ENCODE results near the gene C9orf43.
"Not testable (repeated sequence)": the region's sequence is repeated elsewhere in the genome, so short reads cannot be mapped to it uniquely, and the experiment has no call there.

The C9orf43 gene, protein sequence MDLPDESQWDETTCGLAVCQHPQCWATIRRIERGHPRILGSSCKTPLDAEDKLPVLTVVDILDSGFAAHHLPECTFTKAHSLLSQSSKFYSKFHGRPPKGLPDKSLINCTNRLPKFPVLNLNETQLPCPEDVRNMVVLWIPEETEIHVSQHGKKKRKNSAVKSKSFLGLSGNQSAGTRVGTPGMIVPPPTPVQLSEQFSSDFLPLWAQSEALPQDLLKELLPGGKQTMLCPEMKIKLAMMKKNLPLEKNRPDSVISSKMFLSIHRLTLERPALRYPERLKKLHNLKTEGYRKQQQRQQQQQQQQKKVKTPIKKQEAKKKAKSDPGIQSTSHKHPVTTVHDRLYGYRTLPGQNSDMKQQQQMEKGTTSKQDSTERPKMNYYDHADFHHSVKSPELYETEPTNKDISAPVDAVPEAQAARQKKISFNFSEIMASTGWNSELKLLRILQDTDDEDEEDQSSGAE

DNA sequence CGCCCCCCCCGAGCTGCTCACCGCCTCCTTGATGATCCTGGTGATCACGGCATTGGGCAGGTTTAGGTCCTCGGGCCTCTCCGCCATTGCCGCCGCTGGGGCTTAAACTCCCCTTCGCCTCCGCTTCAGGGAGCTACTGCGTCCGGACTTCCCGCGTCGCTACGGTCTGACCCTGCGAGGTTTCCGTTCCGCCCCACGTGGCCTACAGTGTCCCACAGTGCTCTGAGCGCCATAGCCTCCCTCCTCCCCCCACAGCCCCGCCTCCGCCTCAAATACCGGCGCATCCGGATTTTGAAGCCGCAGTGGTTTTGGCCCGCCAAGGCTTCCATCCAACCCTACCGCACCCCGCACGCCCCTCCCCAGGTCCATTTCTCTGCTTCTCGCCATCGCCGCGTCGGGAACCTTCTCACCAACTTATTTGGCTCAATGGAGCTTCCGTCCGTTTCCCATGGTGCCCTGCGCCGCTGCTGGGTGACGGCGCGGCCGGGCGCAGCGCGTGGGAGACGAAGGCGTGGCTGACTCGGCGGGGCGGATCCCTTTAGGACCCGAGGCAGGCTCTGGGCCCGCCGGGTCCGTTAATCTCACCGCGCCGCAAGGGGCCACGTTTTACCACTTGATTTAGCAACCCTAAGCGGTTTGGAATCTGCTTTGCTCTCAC, at the start of gene C9orf43, which contains the start of gene POLE3:
Gene C9orf43, plus strand, starts transcription at position 541 of the 658 bp plus-strand sequence. CDS start 2,747 bp downstream, outside the sequence.
Gene POLE3, minus strand, starts transcription at position 469 of the 658 bp plus-strand sequence. Its CDS starts 382 bp downstream, at position 87.
- peak; percentile 96 for DNase-seq (ENCODE audit: low spot score)

DNA sequence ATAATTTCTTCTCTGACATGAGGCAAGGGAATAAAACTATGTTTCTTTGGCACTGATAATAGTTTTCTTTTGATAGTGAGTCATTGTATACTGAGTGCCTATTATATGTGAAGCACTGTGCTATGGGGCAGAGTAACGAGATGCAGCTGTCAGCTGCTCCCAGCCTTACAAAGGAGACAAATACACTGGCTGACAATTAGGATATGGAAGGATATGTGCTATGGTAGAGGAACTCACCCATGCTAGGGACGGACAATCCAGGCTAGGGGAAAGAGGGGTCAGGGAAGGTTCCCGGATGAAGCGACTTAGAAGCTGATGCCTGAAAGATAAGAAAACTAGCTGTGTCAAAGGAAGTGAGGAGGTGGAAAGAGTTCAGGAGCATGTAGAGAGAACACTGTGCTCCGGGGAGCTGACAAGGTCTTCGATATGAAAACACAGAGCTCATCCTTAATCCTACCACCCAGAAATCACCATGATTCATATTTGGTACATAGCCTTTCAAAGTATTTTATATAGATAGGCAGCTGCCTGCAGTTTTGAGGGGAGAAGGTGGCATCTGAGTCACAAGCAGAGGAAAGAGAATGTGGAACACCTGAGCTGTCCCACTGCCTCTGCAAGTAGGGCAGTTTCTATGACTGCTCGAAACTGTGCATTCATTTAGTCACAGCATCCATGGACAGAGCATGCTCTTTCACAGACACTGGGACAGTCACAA, 49.1 kb upstream of the C9orf43 start:
- DNase-seq (ENCODE audit: low spot score) = no peak

DNA sequence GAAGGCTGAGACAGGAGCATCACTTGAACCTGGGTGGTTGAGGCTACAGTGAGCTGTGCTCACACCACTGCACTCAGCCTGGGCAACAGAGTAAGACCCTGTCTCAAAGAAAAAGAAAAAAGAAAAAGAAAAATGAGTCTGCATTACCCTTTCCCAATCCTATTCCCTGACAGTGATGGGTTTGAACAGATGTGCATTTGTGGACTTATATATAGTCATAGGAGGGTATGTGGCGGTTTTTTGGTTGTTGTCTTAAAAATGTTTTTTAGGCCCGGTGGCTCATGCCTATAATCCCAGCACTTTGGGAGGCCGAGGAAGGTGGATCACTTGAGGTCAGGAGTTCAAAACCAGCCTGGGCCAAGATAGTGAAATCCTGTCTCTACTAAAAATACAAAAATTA, 47.2 kb upstream of the C9orf43 start:
- no peak for DNase-seq (ENCODE audit: low spot score)

DNA sequence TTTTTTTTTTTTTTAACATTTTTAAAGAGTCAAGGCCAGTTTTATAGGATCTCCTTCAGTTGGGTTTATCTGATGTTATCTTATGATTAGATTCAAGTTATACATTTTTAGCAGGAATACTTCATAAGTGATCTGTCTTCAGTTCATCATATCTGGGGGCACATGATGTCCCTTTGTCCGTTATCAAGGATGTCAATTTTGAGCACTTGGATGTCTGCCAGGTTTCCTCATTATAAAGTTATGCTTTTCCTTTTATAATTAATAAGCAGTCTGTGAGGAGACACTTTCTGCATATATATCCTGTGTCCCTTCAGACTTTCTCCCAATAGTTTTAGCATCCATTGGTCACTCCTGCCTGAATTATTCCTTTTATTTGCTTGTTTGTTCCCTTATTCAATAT, 45.6 kb upstream of the C9orf43 start:
- DNase-seq (ENCODE audit: low spot score) = no peak

DNA sequence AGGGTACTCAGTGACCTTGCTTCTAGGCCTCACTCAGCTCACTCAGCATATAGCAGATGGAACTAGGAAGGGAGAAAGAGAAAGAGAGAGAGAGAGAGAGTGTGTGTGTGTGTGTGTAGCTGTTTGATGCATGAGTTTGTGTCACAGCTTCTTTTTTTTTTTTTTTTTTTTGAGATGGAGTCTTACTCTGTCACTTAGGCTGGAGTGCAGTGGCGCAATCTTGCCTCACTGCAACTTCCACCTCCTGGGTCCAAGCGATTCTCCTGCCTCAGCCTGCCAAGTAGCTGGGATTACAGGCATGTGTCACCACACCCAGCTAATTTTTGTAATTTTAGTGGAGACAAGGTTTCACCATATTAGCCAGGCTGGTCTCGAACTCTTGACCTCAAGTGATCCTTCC, 44.9 kb upstream of the C9orf43 start:
- DNase-seq (ENCODE audit: low spot score) = not testable (repeated sequence)

DNA sequence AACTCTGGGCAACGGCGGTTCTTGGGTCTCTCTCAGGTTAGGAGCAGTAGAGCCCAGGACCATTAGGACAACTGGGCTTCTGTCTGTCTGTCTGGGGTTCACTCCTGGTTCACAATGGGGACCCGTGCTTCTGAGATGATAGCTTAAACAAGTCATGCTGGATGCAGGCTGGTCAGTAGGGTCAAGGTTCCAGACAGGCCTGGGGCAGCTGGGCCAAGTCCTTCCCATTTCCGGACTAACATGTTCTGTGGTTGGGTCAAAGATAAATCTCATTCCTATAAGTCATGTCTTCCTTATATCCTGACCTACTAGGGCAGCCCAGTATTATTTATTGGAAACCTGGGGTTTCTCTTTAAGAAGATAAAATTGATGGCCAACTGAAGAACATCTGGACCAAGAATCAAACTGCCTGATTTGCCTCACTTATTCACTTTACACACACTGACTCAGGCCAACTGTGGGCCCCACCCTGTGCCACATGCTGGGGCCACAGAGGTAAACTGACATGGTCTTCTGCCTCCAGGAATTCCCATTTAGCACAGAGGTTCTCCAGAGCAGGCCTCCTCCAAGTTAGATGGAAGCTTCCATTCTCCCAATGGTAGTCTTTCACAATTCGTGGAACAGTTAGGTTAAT, 42.1 kb upstream of the C9orf43 start:
- no peak for DNase-seq (ENCODE audit: low spot score)

DNA sequence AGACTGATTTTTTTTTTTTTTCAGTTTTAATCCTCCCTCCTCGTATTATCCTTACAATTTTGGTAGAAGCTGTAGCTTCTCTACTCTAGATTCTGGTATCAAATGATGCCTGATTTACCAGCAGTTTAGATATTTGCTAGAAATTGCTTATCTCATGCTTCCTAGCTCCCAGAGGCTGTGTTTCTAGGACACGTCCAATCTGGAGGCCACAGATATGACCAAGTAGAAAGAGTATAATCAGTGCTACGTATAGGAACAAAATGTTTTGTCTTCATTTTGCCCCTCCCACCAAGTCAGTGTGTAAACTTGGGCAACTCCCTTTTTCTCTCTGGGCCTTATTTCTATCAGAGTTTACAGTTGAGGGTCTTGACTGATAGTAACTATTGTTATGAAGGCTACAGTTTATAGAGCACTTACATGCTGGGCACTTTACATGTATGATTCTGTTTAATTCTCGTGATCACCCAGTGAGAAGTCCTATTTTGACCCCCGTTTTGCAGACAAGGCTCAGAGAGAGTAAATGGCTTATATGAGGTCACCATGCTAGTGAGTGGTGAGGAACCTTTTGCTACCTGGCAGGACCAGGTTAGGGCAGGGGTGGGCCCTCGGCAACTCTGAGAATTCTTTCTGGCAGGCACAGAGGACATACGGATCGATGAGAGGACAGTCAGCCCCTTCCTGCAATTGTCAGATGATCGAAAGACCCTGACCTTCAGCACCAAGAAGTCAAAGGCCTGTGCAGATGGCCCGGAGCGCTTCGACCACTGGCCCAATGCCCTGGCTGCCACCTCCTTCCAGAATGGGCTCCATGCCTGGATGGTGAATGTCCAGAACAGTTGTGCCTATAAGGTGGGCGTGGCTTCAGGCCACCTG, 41.3 kb upstream of the C9orf43 start:
- no peak for DNase-seq (ENCODE audit: low spot score)

DNA sequence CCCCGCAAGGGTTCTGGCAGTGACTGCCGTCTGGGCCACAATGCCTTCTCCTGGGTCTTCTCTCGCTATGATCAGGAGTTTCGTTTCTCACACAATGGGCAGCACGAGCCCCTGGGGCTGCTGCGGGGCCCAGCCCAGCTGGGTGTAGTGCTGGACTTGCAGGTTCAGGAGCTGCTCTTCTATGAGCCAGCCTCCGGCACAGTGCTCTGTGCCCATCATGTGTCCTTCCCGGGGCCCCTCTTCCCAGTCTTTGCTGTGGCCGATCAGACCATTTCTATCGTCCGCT, 40.7 kb upstream of the C9orf43 start:
- DNase-seq (ENCODE audit: low spot score) = no peak

DNA sequence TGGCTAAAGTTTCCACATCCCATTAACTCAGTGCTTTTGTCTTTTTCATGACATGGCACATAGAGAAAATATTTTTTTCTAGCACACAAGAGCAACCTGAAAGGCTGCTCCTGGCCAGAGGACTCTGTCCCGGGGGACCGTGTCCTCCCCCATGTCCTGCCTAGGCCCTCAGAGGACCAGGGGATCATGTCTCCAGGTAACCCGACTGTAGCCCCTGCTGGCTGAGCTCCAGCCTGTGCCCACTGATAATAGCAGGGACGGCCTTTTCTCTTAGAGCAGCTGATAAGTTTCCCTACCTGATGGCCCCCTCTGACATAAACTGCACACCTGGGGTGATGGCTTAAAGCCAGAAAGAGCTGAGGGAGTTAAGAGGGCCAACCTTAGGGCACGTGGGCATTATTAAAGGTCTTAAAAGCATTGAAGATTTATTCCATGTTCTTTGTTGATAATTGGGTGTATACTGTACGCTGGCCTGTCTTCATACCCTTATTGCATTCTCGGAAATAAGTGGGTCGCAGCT, 39.7 kb upstream of the C9orf43 start:
- DNase-seq (ENCODE audit: low spot score) = no peak

DNA sequence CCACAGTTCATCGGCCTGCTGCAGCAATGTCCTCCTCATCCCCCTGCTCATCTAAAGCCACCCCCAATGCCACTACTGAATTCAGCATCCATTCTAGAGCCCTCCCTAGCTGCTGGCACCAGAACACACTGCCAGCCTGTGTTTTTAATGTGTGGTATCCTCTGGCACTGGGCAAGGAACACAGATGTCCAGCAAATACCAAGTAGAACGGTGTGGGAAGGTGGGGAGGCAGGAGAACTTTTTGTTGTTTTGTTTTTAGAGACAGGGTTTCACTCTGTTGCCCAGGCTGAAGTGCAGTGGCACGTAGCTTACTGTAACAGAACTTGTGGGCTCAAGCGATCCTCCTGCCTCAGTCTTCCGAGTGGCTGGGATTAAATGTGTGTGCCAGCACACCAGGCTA, 38.5 kb upstream of the C9orf43 start:
- no peak for DNase-seq (ENCODE audit: low spot score)

DNA sequence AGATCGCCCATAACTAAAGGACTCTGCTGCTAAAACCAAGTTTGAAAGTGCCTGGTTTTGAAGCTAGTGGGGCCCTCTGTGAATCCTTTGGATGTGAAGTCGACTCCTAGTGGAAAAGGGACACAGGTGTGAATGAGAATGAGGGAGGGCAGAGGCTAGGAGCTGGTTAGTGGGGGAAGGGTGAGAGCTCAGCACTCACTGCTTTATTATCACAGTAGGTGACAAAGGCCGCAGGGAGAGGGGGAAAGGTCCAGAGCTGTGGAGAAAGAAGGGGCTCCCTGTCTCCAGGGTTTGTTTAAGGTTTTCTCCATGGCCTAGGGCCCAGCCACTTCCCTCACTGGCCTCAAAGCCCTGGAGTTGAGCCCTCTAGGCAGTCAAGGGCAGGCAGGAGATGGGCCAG, 37.3 kb upstream of the C9orf43 start:
- DNase-seq (ENCODE audit: low spot score) = no peak

DNA sequence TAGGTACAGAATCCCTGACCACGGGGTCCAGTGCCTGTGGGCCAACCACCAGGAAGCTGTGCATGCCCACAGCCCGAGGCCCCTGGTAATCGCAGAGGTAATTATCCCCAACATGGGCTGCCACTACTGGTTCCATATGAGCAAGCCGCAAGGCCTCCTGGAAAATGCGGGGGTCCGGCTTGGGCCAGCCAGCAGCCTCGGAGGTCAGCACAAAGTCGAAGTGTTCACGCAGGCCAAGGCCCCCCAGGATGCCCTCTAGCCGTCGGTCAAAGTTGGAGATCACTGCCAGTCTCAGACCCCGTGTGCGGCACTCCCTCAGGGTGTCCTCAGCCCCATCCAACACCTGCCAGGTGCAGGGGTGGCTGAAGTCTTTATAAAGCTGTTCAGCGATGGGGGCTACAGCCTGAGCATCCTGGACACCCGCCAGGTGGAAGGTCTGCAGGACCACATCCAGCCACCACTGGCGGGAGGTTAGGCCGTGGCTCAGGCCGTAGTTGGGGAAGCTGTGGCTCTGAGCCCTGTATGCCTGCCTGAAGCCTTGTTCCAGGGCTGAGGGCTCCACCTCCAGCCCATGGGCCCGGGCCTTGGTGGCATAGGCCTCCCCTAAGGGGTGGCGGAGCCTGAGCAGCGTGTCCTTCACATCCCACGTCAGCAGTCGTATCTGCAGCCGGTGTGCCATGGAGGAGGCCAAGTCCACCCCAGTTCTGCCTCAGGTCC, 36.7 kb upstream of the C9orf43 start:
- DNase-seq (ENCODE audit: low spot score) = no peak

DNA sequence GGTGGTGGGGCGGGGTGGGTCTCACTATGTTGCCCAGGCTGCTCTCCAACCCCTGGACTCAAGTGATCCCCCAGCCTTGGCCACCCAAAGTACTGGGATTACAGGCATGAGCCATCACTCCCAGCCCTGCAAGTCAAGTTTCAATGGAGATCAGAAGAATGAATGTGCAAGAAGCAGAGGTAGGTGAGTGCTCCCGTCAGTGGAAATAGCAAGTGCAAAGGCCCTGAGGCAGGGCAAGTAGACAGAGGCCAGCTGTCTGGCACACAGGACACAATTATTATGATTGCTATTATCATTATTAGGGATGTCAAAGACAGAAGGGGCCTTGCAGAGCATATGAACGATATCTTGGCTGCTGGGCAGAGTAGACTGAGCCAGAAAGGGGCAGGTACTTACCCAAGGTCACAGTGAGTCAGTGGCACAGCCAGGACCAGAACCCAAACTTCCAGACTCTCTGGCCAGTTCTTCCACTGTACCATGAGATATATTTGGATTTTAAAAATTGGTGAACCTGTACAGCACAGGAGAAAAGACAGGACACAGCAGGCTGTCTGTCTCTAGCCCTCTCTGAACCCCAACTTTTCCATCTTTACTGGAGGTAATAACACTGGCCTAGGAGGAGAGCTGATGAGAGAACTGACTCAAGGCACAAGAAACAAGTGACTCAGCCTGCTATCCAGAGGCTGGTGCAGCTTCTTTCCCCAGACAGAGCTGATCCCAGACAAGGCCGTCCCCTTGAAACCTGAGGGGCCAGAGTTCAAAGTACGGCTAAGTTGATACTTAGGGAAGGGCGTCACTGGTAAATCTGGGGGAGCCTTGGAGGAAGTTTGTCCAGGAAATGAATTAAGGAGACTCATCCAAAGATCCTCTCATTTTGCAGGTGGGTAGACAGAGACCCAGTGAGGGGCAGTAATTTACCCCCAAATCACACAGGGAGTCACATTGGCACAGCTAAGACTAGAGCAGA, 35.2 kb upstream of the C9orf43 start:
- no peak for DNase-seq (ENCODE audit: low spot score)

DNA sequence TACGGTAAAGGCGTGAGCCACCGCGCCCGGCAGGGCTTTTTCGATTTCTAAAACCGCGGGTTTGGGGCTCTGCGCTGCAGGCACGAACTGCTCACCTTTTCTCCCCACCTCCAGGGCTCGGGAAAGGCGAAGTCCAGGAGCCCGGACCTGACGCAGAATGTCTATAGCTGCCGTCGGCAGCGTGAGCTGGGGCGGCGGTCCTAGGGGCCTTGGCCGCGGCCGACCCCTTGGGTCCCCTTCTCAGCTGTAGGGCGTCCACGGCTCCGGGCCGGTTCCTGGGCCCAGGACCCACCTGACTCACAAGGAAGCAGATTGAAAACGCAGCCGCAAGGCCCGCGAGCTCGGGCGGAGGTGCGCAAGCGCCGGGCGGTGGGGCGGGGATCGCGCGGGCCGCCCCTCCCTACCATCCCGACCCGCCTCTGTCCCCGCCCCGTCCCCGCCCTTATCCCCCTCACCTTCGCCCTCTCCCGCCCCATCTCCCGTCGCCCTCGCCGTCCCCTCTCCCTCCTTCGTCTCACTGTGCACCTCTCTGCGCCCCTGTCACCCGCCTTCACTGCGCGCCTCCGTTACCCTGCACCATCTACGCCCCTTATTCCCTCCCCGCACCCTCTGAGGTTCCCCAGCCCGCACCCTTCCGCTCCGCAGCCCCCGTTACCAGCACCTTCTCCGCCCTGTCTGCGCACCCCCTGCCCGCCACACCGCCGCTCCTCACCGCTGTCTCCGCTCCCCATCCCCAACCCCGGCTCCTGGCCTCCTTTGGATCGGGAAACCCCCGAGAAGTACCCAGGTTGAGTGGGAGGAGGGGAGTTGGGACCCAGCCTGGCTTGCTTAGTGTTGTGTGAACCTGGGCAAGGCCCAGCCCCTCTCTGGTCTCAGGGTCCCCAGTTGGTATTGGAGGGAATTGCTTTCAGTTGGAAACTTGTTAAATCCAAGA, 33.6 kb upstream of the C9orf43 start, which contains the start of gene HDHD3:
Gene HDHD3, minus strand, starts transcription at position 353 of the 934 bp plus-strand sequence. CDS start 2,632 bp downstream, outside the sequence.
- peak; percentile 84 for DNase-seq (ENCODE audit: low spot score)

DNA sequence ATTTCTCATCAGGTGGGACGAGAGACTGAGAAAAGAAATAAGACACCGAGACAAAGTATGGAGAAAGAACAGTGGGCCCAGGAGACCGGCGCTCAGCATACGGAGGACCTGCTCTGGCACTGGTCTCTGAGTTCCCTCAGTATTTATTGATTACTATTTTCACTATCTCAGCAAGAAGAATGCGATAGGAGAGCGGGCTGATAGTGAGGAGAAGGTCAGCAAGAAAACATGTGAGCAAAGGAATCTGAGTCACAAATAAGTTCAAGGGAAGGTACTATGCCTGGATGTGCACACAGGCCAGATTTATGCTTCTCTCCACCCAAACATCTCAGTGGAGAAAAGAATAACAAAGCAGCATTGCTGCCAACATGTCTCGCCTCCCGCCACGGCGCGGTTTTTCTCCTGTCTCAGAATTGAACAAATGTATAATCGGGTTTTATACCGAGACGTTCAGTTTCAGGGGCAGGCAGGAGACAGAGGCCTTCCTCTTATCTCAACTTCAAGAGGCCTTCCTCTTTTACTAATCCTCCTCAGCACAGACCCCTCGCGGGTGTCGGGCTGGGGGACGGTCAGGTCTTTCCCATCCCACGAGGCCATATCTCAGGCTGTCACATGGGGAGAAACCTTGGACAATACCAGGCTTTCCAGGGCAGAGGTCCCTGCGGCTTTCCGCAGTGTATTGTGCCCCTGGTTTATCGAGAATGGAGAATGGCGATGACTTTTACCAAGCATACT, 31.3 kb upstream of the C9orf43 start:
- not testable (repeated sequence) for DNase-seq (ENCODE audit: low spot score)

DNA sequence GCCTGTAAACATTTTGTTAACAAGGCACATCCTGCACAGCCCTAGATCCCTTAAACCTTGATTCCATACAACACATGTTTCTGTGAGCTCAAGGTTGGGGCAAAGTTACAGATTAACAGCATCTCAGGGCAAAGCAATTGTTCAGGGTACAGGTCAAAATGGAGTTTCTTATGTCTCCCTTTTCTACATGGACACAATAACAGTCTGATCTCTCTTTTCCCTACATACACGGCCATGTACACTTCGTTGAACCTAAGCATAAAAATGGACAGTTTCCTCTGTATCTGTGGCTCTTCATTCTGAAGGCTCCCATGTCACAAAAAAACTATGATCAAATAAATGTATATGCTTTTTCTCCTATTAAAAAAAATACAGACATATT, 30.7 kb upstream of the C9orf43 start:
- DNase-seq (ENCODE audit: low spot score) = not testable (repeated sequence)

DNA sequence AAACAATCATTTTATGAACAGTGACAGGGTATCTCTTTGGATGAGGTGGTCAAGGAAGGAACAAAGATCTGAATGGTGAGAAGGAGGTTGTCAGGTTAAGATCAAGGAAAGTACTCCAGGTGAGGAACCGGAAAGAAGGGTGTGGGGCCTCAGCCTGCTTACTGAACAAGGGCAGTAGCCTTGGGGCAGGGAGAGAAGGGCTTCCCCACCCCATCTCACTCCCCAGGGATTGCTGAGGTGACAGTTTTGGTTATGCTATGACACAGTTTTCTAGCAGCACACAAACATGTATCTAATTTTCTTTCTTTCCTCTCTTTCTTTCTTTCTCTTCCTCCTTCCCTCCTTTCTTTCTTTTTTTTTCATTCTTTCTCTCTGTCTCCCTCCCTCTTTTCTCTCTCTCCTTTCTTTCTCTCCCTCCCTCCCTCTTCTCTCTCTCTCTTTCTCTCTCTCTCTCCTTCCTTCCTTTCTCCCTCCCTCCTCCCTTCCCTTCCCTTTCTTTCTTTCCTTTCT, 29.6 kb upstream of the C9orf43 start:
- DNase-seq (ENCODE audit: low spot score) = no peak
